Superior temporal gyrus (tissue), 1 donor: ENCODE data around the gene USP4.
"Not testable (repeated sequence)": the region's sequence is repeated elsewhere in the genome, so short reads cannot be mapped to it uniquely, and the experiment has no call there.

ENCODE experiments used
- DNase-seq: peaks from one replicate; pipeline ENCODE4 v3.0.0-alpha.2; 2016; ENCODE audit errors: extremely low spot score

Gene USP4

GRCh38 chr3:49255112-49255511 is 84.7 kb downstream of the USP4 start:
- no peak for DNase-seq

GRCh38 chr3:49253512-49253911 is 86.3 kb downstream of the USP4 start:
- no peak for DNase-seq

GRCh38 chr3:49248840-49249227 is 91.0 kb downstream of the USP4 start:
- DNase-seq: no peak

GRCh38 chr3:49244581-49245205 is 95.2 kb downstream of the USP4 start:
- no peak for DNase-seq

GRCh38 chr3:49240091-49240490 is 99.8 kb downstream of the USP4 start:
- DNase-seq: not testable (repeated sequence)

GRCh38 chr3:49238274-49239127 is 101.4 kb downstream of the USP4 start:
- peak; percentile 26 for DNase-seq

GRCh38 chr3:49237344-49237743 is 102.5 kb downstream of the USP4 start:
- DNase-seq: no peak

GRCh38 chr3:49236226-49236625 is 103.6 kb downstream of the USP4 start:
- DNase-seq: no peak

GRCh38 chr3:49228817-49229216 is 111.0 kb downstream of the USP4 start:
- not testable (repeated sequence) for DNase-seq
